Neural cell (in vitro differentiated cells): Measurements from ENCODE around the gene COBLL1. TPM values are rescaled to one million over a fixed set of nuclear protein-coding genes. Genes with fewer than 3 reads are reported as not detected.
A peak's percentile ranks its signal among the peaks of the same experiment; 100 is the strongest.

Experiments used
- H2AFZ ChIP-seq: fragments of 200-600, 300-800 bp; sonication (generic), shearing (Covaris generic); 2 replicates; pipeline ENCODE4 v1.6.0; 2014; ENCODE audit warnings: low read depth, mild to moderate bottlenecking, antibody characterized with exemption, low read length, moderate library complexity
- H3F3A ChIP-seq: fragments of 200-600 bp; shearing (Covaris generic); 2 replicates; pipeline ENCODE4 v1.6.1; 2016; ENCODE audit warnings: mild to moderate bottlenecking, moderate library complexity, mixed read lengths, antibody characterized with exemption, low read length; ENCODE audit not compliant: insufficient read depth, poor library complexity, severe bottlenecking
- H3K27ac ChIP-seq: fragments of 200-600, 300-800 bp; sonication (generic), shearing (Covaris generic); 2 replicates; pipeline ENCODE4 v1.5.1; 2014; ENCODE audit warnings: mild to moderate bottlenecking, low read length, moderate library complexity
- H3K27me3 ChIP-seq: fragments of 300-800, 200-600 bp; sonication (generic), shearing (Covaris generic); 2 replicates; pipeline ENCODE4 v1.6.0; 2014; ENCODE audit warnings: mild to moderate bottlenecking, low read depth, low read length, moderate library complexity; ENCODE audit not compliant: insufficient read depth
- H3K36me3 ChIP-seq: fragments of 300-800, 200-600 bp; sonication (generic), shearing (Covaris generic); 2 replicates; pipeline ENCODE4 v1.5.1; 2014; ENCODE audit warnings: mild to moderate bottlenecking, antibody characterized with exemption, low read length, moderate library complexity; ENCODE audit not compliant: insufficient read depth
- H3K4me2 ChIP-seq: fragments of 300-800, 200-600 bp; sonication (generic), shearing (Covaris generic); 2 replicates; pipeline ENCODE4 v1.6.0; 2014; ENCODE audit warnings: mild to moderate bottlenecking, low read length
- H3K4me3 ChIP-seq: fragments of 300-800, 200-600 bp; sonication (generic), shearing (Covaris generic); 2 replicates; pipeline ENCODE4 v1.5.1; 2014; ENCODE audit warnings: mild to moderate bottlenecking, low read length, moderate library complexity
- H3K79me2 ChIP-seq: fragments of 200-600 bp; shearing (Covaris generic); replicated peaks from 2 replicates; pipeline ENCODE4 v1.6.0; 2014; ENCODE audit warnings: mild to moderate bottlenecking, low read length, moderate library complexity; ENCODE audit not compliant: insufficient read depth
- H3K9ac ChIP-seq: fragments of 300-800, 200-600 bp; sonication (generic), shearing (Covaris generic); 2 replicates; pipeline ENCODE4 v1.6.1; 2016; ENCODE audit warnings: mild to moderate bottlenecking, low read length, mixed read lengths
- H3K9me2 ChIP-seq: fragments of 200-600 bp; shearing (Covaris generic); 2 replicates; pipeline ENCODE4 v1.6.1; 2016; ENCODE audit warnings: mild to moderate bottlenecking, low read length, mixed read lengths; ENCODE audit not compliant: insufficient read depth
- H3K9me3 ChIP-seq: fragments of 200-600, 300-800 bp; sonication (generic), shearing (Covaris generic); 2 replicates; pipeline ENCODE4 v1.6.1; 2016; ENCODE audit warnings: mild to moderate bottlenecking, mixed run types, low read length, moderate library complexity, mixed read lengths
- H4K20me1 ChIP-seq: fragments of 200-600 bp; shearing (Covaris generic); 2 replicates; pipeline ENCODE4 v1.6.1; 2016; ENCODE audit warnings: mild to moderate bottlenecking, mixed run types; ENCODE audit not compliant: insufficient read depth
- CTCF ChIP-seq: fragments of 450-650 bp; IDR thresholded peaks from 2 replicates; pipeline ENCODE4 v1.5.1; 2014; ENCODE audit warnings: antibody characterized with exemption, mild to moderate bottlenecking, moderate library complexity; ENCODE audit not compliant: poor library complexity, severe bottlenecking
- EP300 ChIP-seq: fragments of 450-650 bp; conservative IDR thresholded peaks from 2 replicates; pipeline ENCODE4 v1.6.1; 2014; ENCODE audit warnings: antibody characterized with exemption, mild to moderate bottlenecking, moderate library complexity; ENCODE audit not compliant: poor library complexity, severe bottlenecking
- EZH2 ChIP-seq: fragments of 200-600, 300-800 bp; shearing (Covaris generic), sonication (generic); IDR thresholded peaks from 2 replicates; pipeline ENCODE4 v1.6.1; 2014; ENCODE audit warnings: antibody characterized with exemption, low read length, borderline replicate concordance, mild to moderate bottlenecking; ENCODE audit not compliant: insufficient read depth, poor library complexity, severe bottlenecking
- MXI1 ChIP-seq: fragments of 450-650 bp; conservative IDR thresholded peaks from 2 replicates; pipeline ENCODE4 v1.6.1; 2014; ENCODE audit warnings: antibody characterized with exemption, mild to moderate bottlenecking; ENCODE audit not compliant: poor library complexity, severe bottlenecking
- POLR2AphosphoS5 ChIP-seq: IDR thresholded peaks from 2 replicates; pipeline ENCODE4 v1.6.1; 2012
- RAD21 ChIP-seq: fragments of 450-650 bp; conservative IDR thresholded peaks from 2 replicates; pipeline ENCODE4 v1.6.1; 2014; ENCODE audit warnings: antibody characterized with exemption, mild to moderate bottlenecking, moderate library complexity
- SMC3 ChIP-seq: fragments of 450-650 bp; conservative IDR thresholded peaks from 2 replicates; pipeline ENCODE4 v1.6.1; 2014; ENCODE audit warnings: antibody characterized with exemption, mild to moderate bottlenecking, moderate library complexity; ENCODE audit not compliant: poor library complexity
- TAF1 ChIP-seq: IDR thresholded peaks from 2 replicates; pipeline ENCODE4 v1.6.1; 2012; ENCODE audit warnings: low read depth
- polyA minus RNA-seq: library from RNA; depleted of rRNA, polyadenylated mRNA; stranded (reverse); fragments of >200 nt; gene quantifications from 2 replicates; pipeline ENCODE4 v1.2.3, GENCODE V29; 2014
- polyA plus RNA-seq: library from polyadenylated mRNA; depleted of rRNA; stranded (reverse); fragments of >200 nt; gene quantifications from 2 replicates; pipeline ENCODE4 v1.2.3, GENCODE V29; 2014
- TF ChIP-seq, protein P1 (sequence below): IDR thresholded peaks from 2 replicates; pipeline ENCODE4 v1.6.1; 2012; ENCODE audit warnings: borderline replicate concordance

COBLL1 gene
- 0.11 TPM in 1 of 2 replicates, not detected in the other for polyA plus RNA-seq
- 0.93 and 1.9 TPM in 2 replicates for polyA minus RNA-seq

- no peaks in the 10 kb centered on the region for H3K36me3 ChIP-seq
- H2AFZ ChIP-seq = no peak within 1 kb of the TSS
- H3K9me2 ChIP-seq = no peaks in the 10 kb centered on the region
- H4K20me1 ChIP-seq = no peaks in the 10 kb centered on the region
- no peaks in the 10 kb centered on the region for H3F3A ChIP-seq
- H3K4me2 ChIP-seq = peak within 1 kb of the TSS; percentile 50
- peak within 1 kb of the TSS; percentile 38 for H3K9ac ChIP-seq
- peak; percentile 46 for TF ChIP-seq RAD21
- no peak for TF ChIP-seq EZH2
- TF ChIP-seq, protein P1, sequence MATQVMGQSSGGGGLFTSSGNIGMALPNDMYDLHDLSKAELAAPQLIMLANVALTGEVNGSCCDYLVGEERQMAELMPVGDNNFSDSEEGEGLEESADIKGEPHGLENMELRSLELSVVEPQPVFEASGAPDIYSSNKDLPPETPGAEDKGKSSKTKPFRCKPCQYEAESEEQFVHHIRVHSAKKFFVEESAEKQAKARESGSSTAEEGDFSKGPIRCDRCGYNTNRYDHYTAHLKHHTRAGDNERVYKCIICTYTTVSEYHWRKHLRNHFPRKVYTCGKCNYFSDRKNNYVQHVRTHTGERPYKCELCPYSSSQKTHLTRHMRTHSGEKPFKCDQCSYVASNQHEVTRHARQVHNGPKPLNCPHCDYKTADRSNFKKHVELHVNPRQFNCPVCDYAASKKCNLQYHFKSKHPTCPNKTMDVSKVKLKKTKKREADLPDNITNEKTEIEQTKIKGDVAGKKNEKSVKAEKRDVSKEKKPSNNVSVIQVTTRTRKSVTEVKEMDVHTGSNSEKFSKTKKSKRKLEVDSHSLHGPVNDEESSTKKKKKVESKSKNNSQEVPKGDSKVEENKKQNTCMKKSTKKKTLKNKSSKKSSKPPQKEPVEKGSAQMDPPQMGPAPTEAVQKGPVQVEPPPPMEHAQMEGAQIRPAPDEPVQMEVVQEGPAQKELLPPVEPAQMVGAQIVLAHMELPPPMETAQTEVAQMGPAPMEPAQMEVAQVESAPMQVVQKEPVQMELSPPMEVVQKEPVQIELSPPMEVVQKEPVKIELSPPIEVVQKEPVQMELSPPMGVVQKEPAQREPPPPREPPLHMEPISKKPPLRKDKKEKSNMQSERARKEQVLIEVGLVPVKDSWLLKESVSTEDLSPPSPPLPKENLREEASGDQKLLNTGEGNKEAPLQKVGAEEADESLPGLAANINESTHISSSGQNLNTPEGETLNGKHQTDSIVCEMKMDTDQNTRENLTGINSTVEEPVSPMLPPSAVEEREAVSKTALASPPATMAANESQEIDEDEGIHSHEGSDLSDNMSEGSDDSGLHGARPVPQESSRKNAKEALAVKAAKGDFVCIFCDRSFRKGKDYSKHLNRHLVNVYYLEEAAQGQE = peak; percentile 27
- peak; percentile 12 for TF ChIP-seq POLR2AphosphoS5
- no peak for TF ChIP-seq EP300
- peak; percentile 81 for TF ChIP-seq CTCF
- no peak for TF ChIP-seq MXI1
- TF ChIP-seq TAF1 = no peak
- no peak for TF ChIP-seq SMC3
- H3K4me3 ChIP-seq = peak within 1 kb of the TSS; percentile 79
- H3K27me3 ChIP-seq = peaks cover 35% of the 10 kb centered on the region
- no peaks in the 10 kb centered on the region for H3K79me2 ChIP-seq
- no peaks in the 10 kb centered on the region for H3K9me3 ChIP-seq
- no peak within 1 kb of the TSS for H3K27ac ChIP-seq
Observed at GRCh38 chr2:164841719-164842623, at the start of gene COBLL1. COBLL1 (minus strand) TSS chr2:164841823; CDS start chr2:164841196, 627 bp downstream.

DNA sequence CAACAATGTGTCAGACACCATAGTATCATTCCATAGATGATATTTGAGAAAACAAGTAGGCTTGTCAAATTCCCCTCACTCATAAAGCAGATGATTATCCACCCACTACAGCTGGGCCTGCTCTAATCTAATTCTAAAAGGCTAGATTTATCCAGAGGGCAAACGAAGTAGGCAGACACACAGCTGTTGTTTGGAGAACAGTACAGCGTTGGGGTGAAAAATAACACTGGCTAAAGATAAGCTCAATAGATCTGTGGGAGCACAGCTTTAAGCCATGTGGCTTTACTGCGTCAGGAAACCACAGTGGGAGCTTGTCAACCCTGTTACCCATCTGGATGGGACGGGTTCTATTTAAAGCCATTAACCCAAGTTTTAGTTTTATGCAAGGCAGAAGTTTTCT, 48.9 kb upstream of the COBLL1 start:
- Histone ChIP-seq H3K27me3 (no peaks in the 10 kb centered on the region), H3K4me3 (no peak overlapping the region), H2AFZ (no peak overlapping the region), H3K79me2 (no peaks in the 10 kb centered on the region), H3F3A (no peaks in the 10 kb centered on the region), H3K27ac (no peak overlapping the region), H3K9ac (no peak overlapping the region), H4K20me1 (no peaks in the 10 kb centered on the region), H3K4me2 (no peak overlapping the region), H3K9me2 (no peaks in the 10 kb centered on the region), H3K9me3 (no peaks in the 10 kb centered on the region), H3K36me3 (no peaks in the 10 kb centered on the region)
- no peak for TF ChIP-seq MXI1
- TF ChIP-seq SMC3 = no peak
- no peak for TF ChIP-seq CTCF
- no peak for TF ChIP-seq EZH2
- TF ChIP-seq EP300 = no peak
- no peak for TF ChIP-seq RAD21
- TF ChIP-seq, protein P1 = no peak
- TF ChIP-seq POLR2AphosphoS5 = no peak
- no peak for TF ChIP-seq TAF1
